Activated CD8-positive, alpha-beta memory T cell treated with anti-CD3 and anti-CD28 coated beads for 36 hours (primary cell): ENCODE measurements around the gene AKAP17A. TPM values are rescaled to one million over a fixed set of nuclear protein-coding genes. Genes with fewer than 3 reads are reported as not detected.
"Not testable (repeated sequence)": the region's sequence is repeated elsewhere in the genome, so short reads cannot be mapped to it uniquely, and the experiment has no call there.

ENCODE experiments used
- CTCF ChIA-PET: fragments of 350-600 bp; sonication (Branson Sonifier 250); formaldehyde crosslinking; loops from one replicate; lab custom pipeline; 2021; ENCODE audit warnings: antibody characterized with exemption; lab: Charles Lee
- POLR2A ChIA-PET: fragments of 350-600 bp; sonication (Branson Sonifier 250); formaldehyde crosslinking; loops from one replicate; lab custom pipeline; 2021; ENCODE audit warnings: antibody characterized with exemption; lab: Charles Lee
- total RNA-seq, 2 experiments: library from RNA; stranded (reverse); gene quantifications; one replicate each; pipeline ENCODE4 v1.2.3, GENCODE V29; 2021

The AKAP17A gene
- 10 to 100 TPM; 64.2 to 66.8 TPM for total RNA-seq

DNA sequence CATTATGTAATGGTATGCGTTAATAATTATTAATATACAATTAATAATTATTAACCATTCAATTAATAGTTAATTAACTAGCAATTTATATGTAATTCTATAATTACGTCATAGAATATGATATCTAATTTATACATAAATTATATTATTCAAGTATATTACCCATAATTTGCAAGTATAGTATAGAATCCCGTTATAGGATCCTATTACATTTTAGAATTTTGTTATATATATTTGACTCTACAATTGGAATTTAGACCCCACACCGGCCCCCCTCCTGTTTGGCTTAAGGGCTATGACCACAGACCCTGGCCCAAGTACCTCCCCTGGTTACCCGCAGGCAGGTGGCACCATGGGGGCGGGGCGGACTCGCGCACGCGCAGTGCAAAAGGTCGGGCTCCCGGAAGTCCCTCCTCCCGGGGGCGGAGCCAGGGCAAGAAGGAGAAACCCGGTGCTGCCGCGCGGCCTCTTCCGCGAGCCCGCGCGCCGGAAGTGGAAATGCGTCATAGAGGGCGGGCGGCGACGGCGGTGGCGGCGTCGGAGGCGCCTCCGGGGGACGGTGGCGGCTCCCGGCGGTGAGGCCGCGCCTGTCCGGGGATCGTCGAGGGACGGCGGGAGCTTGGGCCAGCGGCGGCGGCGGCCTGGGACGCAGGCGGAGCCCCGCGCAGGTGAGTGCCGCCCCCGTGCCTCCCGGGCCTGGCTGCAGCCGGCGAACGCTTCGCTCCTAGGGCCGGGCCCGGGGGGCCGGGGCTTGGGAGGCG, at the start of gene AKAP17A:
Gene AKAP17A (plus strand): TSS at position 503 of the 761 bp plus-strand sequence. CDS start 1,859 bp downstream, outside the sequence.
- POLR2A ChIA-PET: no interaction called here
- CTCF ChIA-PET: no interaction called here

GRCh38 chrX:1542994-1543725, 48.2 kb upstream of the AKAP17A start:
- CTCF ChIA-PET: no interaction called here
- POLR2A ChIA-PET: no interaction called here

DNA sequence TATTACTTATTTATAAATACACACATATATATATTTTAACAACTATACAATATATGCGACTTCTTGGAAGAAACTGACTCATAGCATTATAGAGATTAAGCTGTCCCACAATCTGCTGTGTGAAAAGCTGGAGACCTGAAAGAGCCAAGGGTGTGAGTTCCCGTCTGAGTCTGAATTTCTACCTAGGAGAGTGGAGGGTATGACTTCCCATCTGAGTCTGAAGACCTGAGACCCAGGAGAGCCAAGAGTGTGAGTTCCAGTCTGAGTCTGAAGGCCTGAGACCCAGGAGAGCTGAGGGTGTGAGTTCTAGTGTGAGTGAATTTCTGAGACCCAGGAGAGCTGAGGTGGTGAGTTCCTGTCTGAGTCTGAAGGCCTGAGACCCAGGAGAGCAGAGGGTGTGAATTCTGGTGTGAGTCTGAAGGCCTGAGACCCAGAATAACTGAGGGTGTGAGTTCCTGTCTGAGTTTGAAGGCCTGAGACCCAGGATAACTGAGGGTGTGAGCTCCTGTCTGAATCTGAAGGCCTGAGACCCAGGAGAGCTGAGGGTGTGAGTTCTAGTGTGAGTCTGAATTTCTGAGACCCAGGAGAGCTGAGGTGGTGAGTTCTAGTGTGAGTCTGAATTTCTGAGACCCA, 45.5 kb upstream of the AKAP17A start:
- CTCF ChIA-PET: no interaction called here
- POLR2A ChIA-PET: no interaction called here

- ChIA-PET POLR2A (no interaction called here), CTCF (no interaction called here)
These were observed 44.6 kb upstream of the AKAP17A start for GRCh38 chrX:1546691-1547251.

- CTCF ChIA-PET: no interaction called here
- POLR2A ChIA-PET: no interaction called here
These were observed 39.4 kb upstream of the AKAP17A start for GRCh38 chrX:1551959-1552546.

- ChIA-PET CTCF (no interaction called here), POLR2A (no interaction called here)
These were observed 36.8 kb upstream of the AKAP17A start for GRCh38 chrX:1554469-1555210.

GRCh38 chrX:1555370-1555769, 36.0 kb upstream of the AKAP17A start:
- ChIA-PET POLR2A (no interaction called here), CTCF (no interaction called here)

GRCh38 chrX:1557442-1557841, 34.0 kb upstream of the AKAP17A start:
- POLR2A ChIA-PET, CTCF ChIA-PET: not testable (repeated sequence)

- ChIA-PET POLR2A (no interaction called here), CTCF (no interaction called here)
These were observed 32.5 kb upstream of the AKAP17A start for GRCh38 chrX:1558761-1559468.

- ChIA-PET POLR2A (no interaction called here), CTCF (no interaction called here)
These were observed 30.2 kb upstream of the AKAP17A start for GRCh38 chrX:1561164-1561563.

DNA sequence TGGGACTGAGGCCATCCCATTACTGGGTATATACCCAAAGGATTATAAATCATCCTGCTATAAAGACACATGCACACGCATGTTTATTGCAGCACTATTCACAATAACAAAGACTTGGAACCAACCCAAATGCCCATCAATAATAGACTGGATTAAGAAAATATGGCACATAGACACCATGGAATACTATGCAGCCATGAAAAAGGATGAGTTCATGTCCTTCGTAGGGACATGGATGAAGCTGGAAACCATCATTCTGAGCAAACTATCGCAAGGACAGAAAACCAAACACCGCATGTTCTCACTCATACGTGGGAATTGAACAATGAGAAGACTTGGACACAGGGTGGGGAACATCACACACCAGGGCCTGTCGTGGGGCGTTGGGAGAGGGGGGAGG, 27.3 kb upstream of the AKAP17A start:
- POLR2A ChIA-PET, CTCF ChIA-PET: not testable (repeated sequence)

DNA sequence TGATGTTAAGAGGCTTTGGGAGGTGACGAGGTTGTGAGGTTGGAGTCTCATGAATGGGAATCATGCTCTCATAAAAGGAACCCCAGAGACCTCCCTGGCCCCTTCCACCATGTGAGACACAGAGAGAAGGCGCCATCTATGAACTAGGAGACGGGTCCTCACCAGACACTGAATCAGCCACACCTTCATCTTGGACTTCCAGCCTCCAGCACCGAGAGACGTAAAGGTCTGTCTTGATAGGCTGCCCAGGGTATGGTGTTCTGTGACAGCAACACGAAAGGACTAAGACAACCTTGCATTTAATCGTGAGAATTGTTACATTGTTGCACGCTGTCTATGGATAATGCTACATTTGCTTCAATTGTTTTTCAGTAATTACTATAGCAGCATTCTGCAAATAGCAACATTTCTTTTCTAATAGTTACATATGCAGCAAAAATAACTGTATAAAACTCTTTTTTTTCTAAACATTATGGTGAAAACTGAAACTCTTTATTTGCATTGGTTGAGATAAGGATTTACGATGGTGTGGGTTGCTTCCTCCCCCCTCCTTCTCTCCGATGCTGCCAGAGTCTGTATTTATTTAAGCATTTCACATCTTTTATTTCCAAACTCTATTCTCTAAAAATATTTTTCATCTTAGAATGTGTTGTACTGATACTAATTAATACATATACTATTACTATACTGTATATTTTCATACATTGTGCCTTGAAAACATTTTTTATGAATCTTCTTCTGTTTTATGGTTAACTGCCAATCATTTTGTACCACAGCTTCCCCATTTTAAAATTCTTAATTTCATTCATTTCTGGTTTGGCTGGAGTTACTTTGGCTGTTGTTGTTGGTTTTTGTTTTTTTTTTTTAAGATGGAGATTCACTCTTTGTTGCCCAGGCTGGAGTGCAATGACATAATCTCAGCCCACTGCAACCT, 26.4 kb upstream of the AKAP17A start:
- POLR2A ChIA-PET: no interaction called here

GRCh38 chrX:1574181-1574580, 17.2 kb upstream of the AKAP17A start:
- CTCF ChIA-PET: not testable (repeated sequence)

More for the DNA sequence above, 26.4 kb upstream of the AKAP17A start:
- CTCF ChIA-PET: no interaction called here

DNA sequence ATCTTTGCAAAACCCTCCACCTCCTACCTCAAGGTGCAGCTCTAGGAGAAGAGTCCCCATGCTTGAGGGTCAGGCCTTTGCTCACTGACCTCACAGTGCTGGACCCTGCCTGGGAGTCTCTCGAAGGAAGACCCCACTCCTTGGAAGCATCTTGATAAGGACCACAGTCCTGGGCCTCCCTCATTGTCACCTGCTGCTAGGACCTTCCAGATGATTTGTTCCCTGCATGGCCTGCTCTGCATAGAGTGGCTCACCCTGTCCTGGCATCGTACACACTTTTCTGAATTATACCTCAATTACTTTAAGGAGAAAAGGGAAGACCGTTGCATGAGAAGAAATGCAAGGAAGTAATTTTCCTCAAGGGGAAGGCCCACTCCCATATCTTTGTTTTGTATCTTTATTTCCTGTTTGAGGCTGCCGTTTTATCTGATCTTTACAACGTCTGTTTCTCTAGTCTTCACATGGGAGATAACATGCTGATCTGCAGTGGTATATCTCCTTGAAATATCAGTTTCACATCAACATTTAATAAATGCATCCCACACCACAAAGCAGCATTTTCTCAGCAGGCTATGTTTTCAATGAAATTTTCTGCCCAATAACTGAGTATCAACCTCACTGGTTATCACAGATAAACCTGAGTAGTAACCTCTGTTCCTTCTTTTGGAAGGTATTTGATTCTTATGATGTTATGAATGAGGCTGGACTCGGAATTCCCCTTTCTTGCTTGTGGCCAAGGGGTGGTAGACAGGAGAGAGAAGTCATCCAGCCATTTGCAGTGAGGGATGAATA, 15.0 kb upstream of the AKAP17A start:
- ChIA-PET POLR2A (no interaction called here), CTCF (no interaction called here)

More at GRCh38 chrX:1574181-1574580, 17.2 kb upstream of the AKAP17A start:
- POLR2A ChIA-PET: not testable (repeated sequence)

DNA sequence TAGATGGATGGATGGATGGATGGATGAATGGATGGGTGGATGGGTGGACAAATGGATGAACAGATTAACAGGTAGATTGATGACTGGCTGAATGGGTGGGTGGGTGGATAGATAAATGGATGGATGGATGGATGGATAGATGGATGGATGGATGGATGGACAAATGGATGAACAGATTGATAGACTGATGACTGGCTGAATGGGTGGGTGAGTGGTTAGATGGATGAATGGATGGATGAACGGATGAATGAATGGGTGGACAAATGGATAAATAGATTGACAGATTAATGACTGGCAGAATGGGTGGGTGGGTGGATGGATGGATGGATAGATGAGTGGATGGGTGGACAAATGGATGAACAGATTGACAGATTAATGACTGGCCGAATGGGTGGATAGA, 13.6 kb upstream of the AKAP17A start:
- POLR2A ChIA-PET: no interaction called here
- CTCF ChIA-PET: no interaction called here

DNA sequence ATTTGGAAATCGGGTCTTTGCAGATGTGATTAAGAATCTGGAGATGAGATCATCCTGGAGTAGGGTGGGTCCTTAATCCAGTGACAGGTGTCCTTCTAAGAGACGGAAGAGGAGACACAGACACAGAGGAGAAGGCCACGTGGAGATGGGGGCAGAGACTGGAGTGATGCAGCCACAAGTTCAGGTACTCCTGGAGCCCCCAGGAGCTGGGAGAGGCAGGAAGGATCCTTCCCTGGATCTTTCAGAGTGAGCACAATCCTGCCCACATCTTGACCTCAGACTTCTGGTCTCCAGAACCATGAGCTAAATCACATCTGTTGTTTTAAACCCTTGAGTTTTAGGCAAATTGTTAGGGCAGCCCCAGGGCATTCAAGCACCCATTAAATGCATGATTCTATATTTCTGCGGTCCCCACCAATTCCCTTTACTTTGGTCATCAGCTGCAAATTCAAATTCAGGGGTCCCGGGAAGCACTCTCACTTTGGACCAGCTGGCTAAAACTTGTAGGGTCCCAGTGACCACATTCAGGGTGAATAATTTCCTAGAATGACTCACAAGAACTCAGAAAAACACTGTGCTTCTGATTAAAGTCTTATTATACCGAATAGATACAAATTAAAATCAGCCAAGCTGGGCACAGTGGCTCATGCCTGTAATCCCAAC, 12.8 kb upstream of the AKAP17A start:
- ChIA-PET POLR2A (no interaction called here), CTCF (no interaction called here)
